AG10803 (cell line): ENCODE results near the gene URGCP.
A peak's percentile ranks its signal among the peaks of the same experiment; 100 is the strongest.

ENCODE experiments used
- DNase-seq: peaks from one replicate; pipeline ENCODE4 v3.0.0; 2010; ENCODE audit warnings: low read depth
- H3K4me3 ChIP-seq: 2 replicates; pipeline ENCODE4 v1.5.1; 2011; ENCODE audit warnings: mild to moderate bottlenecking, low read length, control low read depth
- CTCF ChIP-seq: conservative IDR thresholded peaks from 2 replicates; pipeline ENCODE4 v1.5.1; 2011; ENCODE audit warnings: mild to moderate bottlenecking, low read length, control low read depth, inconsistent platforms

URGCP gene

GRCh38 chr7:43880596-43880995, 25.8 kb downstream of the URGCP start:
- no peak for TF ChIP-seq CTCF
- no peak for DNase-seq
- H3K4me3 ChIP-seq = no peak overlapping the region

- H3K4me3 ChIP-seq = no peak overlapping the region
- no peak for TF ChIP-seq CTCF
- DNase-seq = peak; percentile 75
These were observed 26.9 kb downstream of the URGCP start for GRCh38 chr7:43879477-43879876.

GRCh38 chr7:43878867-43879266, 27.5 kb downstream of the URGCP start:
- DNase-seq = peak; percentile 75
- no peak for TF ChIP-seq CTCF
- H3K4me3 ChIP-seq = no peak overlapping the region

GRCh38 chr7:43877968-43878864, 28.2 kb downstream of the URGCP start:
- TF ChIP-seq CTCF = no peak
- no peak overlapping the region for H3K4me3 ChIP-seq
- no peak for DNase-seq

- no peak overlapping the region for H3K4me3 ChIP-seq
- DNase-seq = no peak
- TF ChIP-seq CTCF = no peak
These were observed 29.2 kb downstream of the URGCP start for GRCh38 chr7:43876976-43877745.

GRCh38 chr7:43876241-43876640, 30.2 kb downstream of the URGCP start:
- H3K4me3 ChIP-seq = no peak overlapping the region
- no peak for TF ChIP-seq CTCF
- DNase-seq = no peak
